Tibial artery (tissue), 4 donors: ENCODE results near the gene SEC61A1.

ENCODE experiments used
- DNase-seq, 2 donors: peaks; one replicate each; pipeline ENCODE4 v3.0.0-alpha.2; 2019
- H3K27ac ChIP-seq, 2 donors: fragments of 200-600 bp; sonication (generic) in 1 of 2; 1 replicate in 1 of 2; 2 replicates in 1 of 2; pipeline ENCODE4 v1.5.1; 2018 to 2019; ENCODE audit warnings: mild to moderate bottlenecking in 1 of 2
- H3K27me3 ChIP-seq, 2 donors: fragments of 200-600 bp; sonication (generic) in 1 of 2; one replicate each; pipeline versions ENCODE4 v1.5.1 to v1.6.0; 2016 to 2019
- H3K36me3 ChIP-seq, 3 donors: fragments of 200-600 bp; sonication (generic) in 2 of 3; one replicate each; pipeline ENCODE4 v1.5.1; 2016 to 2019; ENCODE audit warnings: mild to moderate bottlenecking in 2 of 3
- H3K4me1 ChIP-seq, 4 donors: fragments of 200-600 bp; sonication (generic) in 2 of 4; 1 replicate in 3 of 4; 2 replicates in 1 of 4; pipeline ENCODE4 v1.5.1; 2016 to 2019
- H3K4me3 ChIP-seq, 2 donors: fragments of 200-600 bp; sonication (generic) in 1 of 2; 1 replicate in 1 of 2; 2 replicates in 1 of 2; pipeline ENCODE4 v1.5.1; 2018 to 2019; ENCODE audit warnings: mild to moderate bottlenecking in 2 of 2
- H3K9me3 ChIP-seq, 3 donors: fragments of 200-600 bp; sonication (generic) in 1 of 3; one replicate each; pipeline ENCODE4 v1.5.1; 2016 to 2019
- CTCF ChIP-seq, 2 experiments: fragments of 200-600 bp in 1 of 2; fragments of 450-650 bp in 1 of 2; IDR thresholded peaks; one replicate each; pipeline ENCODE4 v1.5.1; 2017 to 2019; ENCODE audit warnings: antibody characterized with exemption in 2 of 2, mild to moderate bottlenecking in 1 of 2, moderate library complexity in 1 of 2
- intact Hi-C: fragments of 100-400 bp; cut with DNase I; formaldehyde crosslinking; loops from one replicate; pipeline ENCODE4 v1.15.0; 2023; ENCODE audit warnings: low total_unique reads

SEC61A1 gene

GRCh38 chr3:128100638-128101037, 48.4 kb downstream of the SEC61A1 start:
- H3K27me3 ChIP-seq = no peaks in the 10 kb centered on the region
- DNase-seq = no peak
- intact Hi-C loops = no loop called here
- no peak overlapping the region for H3K27ac ChIP-seq
- TF ChIP-seq CTCF (IDR thresholded peaks at IDR 0.05) = no peak
- no peaks in the 10 kb centered on the region for H3K4me1 ChIP-seq
- no peaks in the 10 kb centered on the region for H3K9me3 ChIP-seq
- no peak overlapping the region for H3K4me3 ChIP-seq
- peaks cover 39 to 91% (median 51%) of the 10 kb centered on the region in 3 donors for H3K36me3 ChIP-seq

GRCh38 chr3:128103136-128103676, 51.0 kb downstream of the SEC61A1 start:
- intact Hi-C loops = no loop called here
- H3K27ac ChIP-seq = no peak overlapping the region
- no peak for TF ChIP-seq CTCF (IDR thresholded peaks at IDR 0.05)

GRCh38 chr3:128107834-128108233, 55.6 kb downstream of the SEC61A1 start:
- Histone ChIP-seq H3K27me3 (no peaks in the 10 kb centered on the region), H3K4me3 (no peak overlapping the region), H3K4me1 (peaks cover 0 to 10% (median 5%) of the 10 kb centered on the region in 4 donors), H3K27ac (no peak overlapping the region), H3K36me3 (peaks cover 1 to 31% (median 8%) of the 10 kb centered on the region in 3 donors), H3K9me3 (no peaks in the 10 kb centered on the region)
- TF ChIP-seq CTCF (IDR thresholded peaks at IDR 0.05) = no peak
- intact Hi-C loops = no loop called here
- no peak for DNase-seq

More at GRCh38 chr3:128103136-128103676, 51.0 kb downstream of the SEC61A1 start:
- DNase-seq = no peak
- H3K36me3 ChIP-seq = peaks cover 31 to 66% (median 34%) of the 10 kb centered on the region in 3 donors
- no peaks in the 10 kb centered on the region for H3K9me3 ChIP-seq
- H3K27me3 ChIP-seq = no peaks in the 10 kb centered on the region
- no peak overlapping the region for H3K4me3 ChIP-seq
- H3K4me1 ChIP-seq = no peaks in the 10 kb centered on the region

- intact Hi-C loops = no loop called here
- Histone ChIP-seq H3K4me1 (peaks cover 0 to 14% (median 5%) of the 10 kb centered on the region in 4 donors), H3K27ac (no peak overlapping the region), H3K27me3 (no peaks in the 10 kb centered on the region), H3K36me3 (peaks cover 0 to 22% (median 8%) of the 10 kb centered on the region in 3 donors), H3K9me3 (no peaks in the 10 kb centered on the region), H3K4me3 (no peak overlapping the region)
- TF ChIP-seq CTCF (IDR thresholded peaks at IDR 0.05) = no peak
- DNase-seq = no peak
Observed at GRCh38 chr3:128111147-128111546, 58.9 kb downstream of the SEC61A1 start.

- intact Hi-C loops = no loop called here
- H3K27me3 ChIP-seq = no peaks in the 10 kb centered on the region
- H3K9me3 ChIP-seq = no peaks in the 10 kb centered on the region
- no peak for TF ChIP-seq CTCF (IDR thresholded peaks at IDR 0.05)
- peaks cover 0 to 14% (median 5%) of the 10 kb centered on the region in 4 donors for H3K4me1 ChIP-seq
- H3K4me3 ChIP-seq = no peak overlapping the region
- no peak for DNase-seq
- peaks cover 0 to 24% (median 8%) of the 10 kb centered on the region in 3 donors for H3K36me3 ChIP-seq
- no peak overlapping the region for H3K27ac ChIP-seq
Observed at GRCh38 chr3:128112357-128112968, 60.2 kb downstream of the SEC61A1 start.
